GM10248 (cell line): ENCODE data around the gene POU6F2.

Experiments used
- CTCF ChIA-PET: fragments of 300-600 bp; sonication (Branson Sonifier 250); formaldehyde crosslinking; extraction: SDS; loops from one replicate; lab custom pipeline; 2021; ENCODE audit warnings: antibody characterized with exemption; lab: Yijun Ruan, JAX
- POLR2A ChIA-PET: fragments of 350-650 bp; sonication (Branson Sonifier 250); formaldehyde crosslinking; extraction: SDS; loops from one replicate; lab custom pipeline; 2020; ENCODE audit warnings: antibody characterized with exemption; lab: Yijun Ruan, JAX
- DNase-seq: peaks from one replicate; pipeline ENCODE4 v3.0.0; 2012; ENCODE audit errors: extremely low spot score
- TF ChIP-seq, protein P1 (sequence below): IDR thresholded peaks from 2 replicates; pipeline ENCODE4 v1.5.1; 2012; ENCODE audit warnings: mild to moderate bottlenecking, low read depth; ENCODE audit errors: extremely low read depth, missing control alignments, control extremely low read depth

POU6F2 gene

DNA sequence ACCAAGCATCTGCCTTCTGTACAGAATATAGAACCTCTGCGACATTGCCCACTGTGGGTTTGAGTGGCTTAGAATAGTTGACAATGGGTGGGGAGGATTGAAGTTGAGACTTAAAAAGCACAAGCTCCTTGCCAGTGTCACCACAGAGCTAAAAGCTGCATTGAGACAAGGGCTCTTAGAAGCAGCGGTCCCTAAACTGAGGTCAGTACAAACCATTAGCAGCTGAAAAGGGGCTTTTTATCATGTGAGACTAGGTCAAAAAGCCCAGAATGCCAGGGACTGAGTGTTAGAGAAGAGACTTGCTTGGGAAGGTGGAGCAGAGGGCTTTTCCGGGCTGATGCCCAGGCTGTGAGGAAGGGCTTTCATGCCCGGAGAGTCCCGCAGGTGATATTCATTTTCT is 91.3 kb downstream of the POU6F2 start:
- POLR2A ChIA-PET = no interaction called here
- TF ChIP-seq, protein P1, sequence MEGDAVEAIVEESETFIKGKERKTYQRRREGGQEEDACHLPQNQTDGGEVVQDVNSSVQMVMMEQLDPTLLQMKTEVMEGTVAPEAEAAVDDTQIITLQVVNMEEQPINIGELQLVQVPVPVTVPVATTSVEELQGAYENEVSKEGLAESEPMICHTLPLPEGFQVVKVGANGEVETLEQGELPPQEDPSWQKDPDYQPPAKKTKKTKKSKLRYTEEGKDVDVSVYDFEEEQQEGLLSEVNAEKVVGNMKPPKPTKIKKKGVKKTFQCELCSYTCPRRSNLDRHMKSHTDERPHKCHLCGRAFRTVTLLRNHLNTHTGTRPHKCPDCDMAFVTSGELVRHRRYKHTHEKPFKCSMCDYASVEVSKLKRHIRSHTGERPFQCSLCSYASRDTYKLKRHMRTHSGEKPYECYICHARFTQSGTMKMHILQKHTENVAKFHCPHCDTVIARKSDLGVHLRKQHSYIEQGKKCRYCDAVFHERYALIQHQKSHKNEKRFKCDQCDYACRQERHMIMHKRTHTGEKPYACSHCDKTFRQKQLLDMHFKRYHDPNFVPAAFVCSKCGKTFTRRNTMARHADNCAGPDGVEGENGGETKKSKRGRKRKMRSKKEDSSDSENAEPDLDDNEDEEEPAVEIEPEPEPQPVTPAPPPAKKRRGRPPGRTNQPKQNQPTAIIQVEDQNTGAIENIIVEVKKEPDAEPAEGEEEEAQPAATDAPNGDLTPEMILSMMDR = no peak
- CTCF ChIA-PET = interaction anchor here (1.1 to 1.5 kb wide), 2 partner anchors 10 to 35 kb away, joined by 3 read pairs; no protein-coding TSS in a partner anchor
- no peak for DNase-seq

DNA sequence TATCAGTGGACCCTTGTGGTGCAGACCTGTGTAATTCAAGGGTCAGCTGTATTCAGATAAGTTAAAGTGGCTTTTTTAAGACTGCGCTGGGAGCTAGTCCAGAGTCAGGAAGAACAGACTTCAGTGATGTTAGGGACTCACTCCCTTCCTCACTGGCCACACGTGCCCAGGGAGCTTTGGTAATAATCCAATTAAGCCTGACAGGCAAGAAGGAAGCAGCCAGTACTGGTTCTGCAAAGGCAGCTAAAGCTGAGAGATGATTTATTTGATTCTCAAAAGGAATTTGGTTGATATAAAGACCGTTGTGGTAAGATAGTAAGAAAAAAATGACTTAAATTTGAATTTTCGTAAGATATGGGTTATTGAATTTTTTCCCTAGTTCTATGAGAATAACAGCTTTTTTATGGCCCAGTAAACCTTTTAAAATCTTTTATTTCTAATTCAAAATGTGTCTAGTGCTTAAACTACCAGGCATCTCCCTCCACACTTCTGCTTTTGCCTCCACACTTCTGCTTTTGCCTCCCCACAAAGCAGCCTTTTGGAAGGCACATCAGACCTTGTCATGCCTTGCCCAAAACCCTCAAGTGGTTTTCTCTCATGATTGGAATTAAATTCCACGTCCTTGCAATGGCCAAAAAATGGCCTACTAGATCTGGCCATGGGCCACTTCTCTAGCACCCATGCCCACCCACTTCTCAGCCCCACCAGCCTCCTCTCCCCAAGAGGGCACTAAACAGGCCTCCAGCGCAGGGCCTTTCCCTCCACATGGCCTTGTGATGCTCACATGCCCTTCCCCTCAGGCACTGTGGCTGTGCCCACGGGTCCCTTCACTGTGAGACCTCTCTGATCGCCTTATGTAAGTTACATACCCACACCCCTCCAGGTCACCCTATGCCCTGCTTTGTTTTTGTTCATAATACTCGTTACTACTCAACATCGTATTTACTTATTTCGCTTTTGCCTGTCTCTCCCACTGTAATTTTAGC is 92.5 kb downstream of the POU6F2 start:
- ChIA-PET CTCF (interaction anchor here (1.5 kb wide), 1 partner anchor 11 kb away, joined by 3 read pairs; no protein-coding TSS in a partner anchor), POLR2A (no interaction called here)
- TF ChIP-seq, protein P1 = no peak
- DNase-seq = no peak

DNA sequence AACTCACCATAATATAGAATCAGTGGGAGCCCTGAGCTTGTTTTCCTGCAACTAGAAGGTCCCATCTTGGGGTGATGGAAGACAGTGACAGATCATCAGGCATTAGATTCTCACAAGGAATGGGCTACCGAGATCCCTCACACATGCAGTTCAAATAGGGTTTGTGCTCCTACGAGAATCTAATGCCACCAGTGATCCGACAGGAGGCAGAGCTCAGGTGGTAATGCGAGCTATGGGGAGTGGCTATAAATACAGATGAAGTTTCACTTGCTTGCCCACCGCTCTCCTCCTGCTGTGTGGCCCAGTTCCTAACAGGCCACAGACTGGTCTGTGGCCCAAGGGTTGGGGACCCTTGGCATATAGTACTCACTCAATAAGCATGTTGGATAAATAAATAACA is 93.4 kb downstream of the POU6F2 start:
- ChIA-PET CTCF (no interaction called here), POLR2A (no interaction called here)

GRCh38 chr7:39073432-39073831 is 95.7 kb downstream of the POU6F2 start:
- TF ChIP-seq, protein P1 = no peak
- ChIA-PET CTCF (interaction anchor here (0.9 kb wide), 1 partner anchor 10 kb away, joined by 3 read pairs; no protein-coding TSS in a partner anchor), POLR2A (no interaction called here)
- DNase-seq = no peak

More for the DNA sequence above, 93.4 kb downstream of the POU6F2 start:
- TF ChIP-seq, protein P1 = no peak
- no peak for DNase-seq

DNA sequence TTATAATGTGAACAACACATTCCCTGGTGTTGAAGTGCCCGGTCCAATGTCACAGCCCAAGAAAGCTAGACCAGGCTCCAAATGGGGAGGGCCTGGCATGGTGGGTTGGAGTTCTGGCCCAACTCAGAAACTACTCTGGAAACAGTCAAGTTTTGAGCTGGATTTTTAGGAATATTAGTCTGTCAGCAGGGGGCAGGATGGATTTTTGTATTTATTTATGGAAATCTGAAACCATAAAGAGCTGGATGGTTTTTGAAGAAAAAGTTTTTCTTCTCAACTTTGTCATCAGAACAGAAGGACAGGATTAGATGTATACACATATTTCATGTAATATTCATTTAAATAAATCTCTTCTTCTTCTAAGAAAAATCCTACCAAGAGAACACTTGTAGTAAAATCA is 97.5 kb downstream of the POU6F2 start:
- POLR2A ChIA-PET = no interaction called here
- TF ChIP-seq, protein P1 = no peak
- CTCF ChIA-PET = interaction anchor here (0.9 to 1.7 kb wide), 6 partner anchors 9 to 443 kb away, joined by 3 to 5 read pairs (median 3); no protein-coding TSS in a partner anchor
- DNase-seq = no peak

DNA sequence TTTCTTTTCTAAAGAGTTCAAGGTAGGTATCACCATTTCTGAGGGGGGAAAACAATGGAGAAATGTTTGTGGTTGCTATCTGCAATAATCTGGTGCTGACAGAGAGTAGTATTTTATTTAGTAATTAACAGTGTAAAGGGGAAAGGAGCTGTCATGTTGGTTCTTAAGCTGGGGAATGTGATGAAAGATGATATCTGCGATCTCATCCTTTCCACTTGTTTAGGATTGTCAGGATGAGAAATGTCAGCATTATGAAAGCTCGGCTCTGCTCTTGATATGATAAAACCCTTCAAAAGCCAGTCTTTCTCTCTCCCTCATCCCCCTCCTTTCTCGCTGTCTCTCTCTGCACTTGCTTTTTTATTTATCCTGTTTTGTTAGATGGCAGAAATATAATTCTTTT is 106.1 kb downstream of the POU6F2 start:
- DNase-seq = no peak
- CTCF ChIA-PET = no interaction called here
- POLR2A ChIA-PET = no interaction called here
- TF ChIP-seq, protein P1 = no peak
